ENCODE measurements around the gene PAGR1. TPM values are rescaled to one million over a fixed set of nuclear protein-coding genes. Genes with fewer than 3 reads are reported as not detected.
A peak's percentile ranks its signal among the peaks of the same experiment; 100 is the strongest.
"Not testable (repeated sequence)": the region's sequence is repeated elsewhere in the genome, so short reads cannot be mapped to it uniquely, and the experiment has no call there.

The PAGR1 gene
- total RNA-seq, 1 experiment from 2014 or later, result 25.8 TPM

DNA sequence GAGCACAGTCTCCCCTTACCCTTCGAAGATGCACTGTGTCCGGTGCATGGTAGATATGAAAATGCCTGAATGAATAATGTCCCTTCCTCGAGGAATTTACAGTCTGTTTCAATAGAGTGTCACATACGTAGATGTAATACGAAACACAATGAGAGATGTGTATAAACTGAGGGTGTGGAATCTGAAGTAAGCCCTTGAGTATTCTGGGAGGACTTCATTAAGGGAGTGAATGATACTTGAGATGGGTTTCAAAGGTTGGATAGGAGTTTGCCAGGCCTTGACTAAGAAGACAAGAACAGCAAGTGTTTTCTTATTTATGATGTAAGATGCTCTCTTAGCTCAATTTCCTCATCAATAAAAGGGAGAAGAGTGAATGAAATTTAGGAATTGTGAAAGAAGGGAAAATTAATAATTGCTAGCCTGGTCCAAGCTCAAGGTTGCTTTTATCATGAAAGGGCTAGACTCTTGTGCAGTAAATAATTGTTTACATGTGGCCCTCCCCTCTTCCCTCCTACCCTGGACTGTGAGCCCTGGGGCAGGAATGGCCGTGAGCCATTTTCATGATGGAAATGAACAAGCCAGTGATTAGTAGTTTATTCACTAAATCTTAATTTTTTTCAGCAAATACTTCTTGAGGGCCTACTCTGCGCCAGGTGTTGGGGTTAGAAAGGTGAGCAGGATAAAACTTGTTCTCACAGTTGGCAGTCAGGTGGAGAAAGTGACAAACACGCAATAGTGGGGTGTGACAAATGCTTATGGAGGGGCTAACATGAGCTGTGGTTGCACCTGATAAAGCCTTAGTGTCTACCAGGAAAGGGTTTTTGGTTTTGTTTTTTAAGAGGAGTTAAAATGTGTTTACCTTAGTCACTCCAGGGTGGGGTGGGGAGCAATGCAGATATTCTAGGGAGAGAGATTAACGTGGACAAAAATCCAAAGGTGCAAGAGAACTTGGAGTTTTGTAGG, 23.8 kb upstream of the PAGR1 start:
- peak; percentile 68 for DNase-seq (ENCODE audit: extremely low read depth, low read depth)

DNA sequence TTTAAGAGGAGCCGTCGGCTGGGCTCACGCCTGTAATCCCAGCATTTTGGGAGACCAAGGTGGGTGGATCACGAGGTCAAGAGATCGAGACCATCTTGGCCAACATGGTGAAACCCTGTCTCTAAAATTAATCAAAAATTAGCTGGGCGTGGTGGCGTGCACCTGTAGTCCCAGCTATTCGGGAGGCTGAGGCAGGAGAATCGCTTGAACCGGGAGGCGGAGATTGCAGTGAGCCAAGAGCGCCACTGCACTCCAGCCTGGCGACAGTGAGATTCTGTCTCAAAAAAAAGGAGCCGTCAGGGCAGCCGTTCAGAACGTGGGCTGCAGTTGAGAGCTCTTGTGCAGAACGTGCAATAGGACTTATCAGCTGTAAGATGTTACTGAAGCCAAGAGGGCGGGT, 22.8 kb upstream of the PAGR1 start:
- not testable (repeated sequence) for DNase-seq (ENCODE audit: extremely low read depth, low read depth)

DNA sequence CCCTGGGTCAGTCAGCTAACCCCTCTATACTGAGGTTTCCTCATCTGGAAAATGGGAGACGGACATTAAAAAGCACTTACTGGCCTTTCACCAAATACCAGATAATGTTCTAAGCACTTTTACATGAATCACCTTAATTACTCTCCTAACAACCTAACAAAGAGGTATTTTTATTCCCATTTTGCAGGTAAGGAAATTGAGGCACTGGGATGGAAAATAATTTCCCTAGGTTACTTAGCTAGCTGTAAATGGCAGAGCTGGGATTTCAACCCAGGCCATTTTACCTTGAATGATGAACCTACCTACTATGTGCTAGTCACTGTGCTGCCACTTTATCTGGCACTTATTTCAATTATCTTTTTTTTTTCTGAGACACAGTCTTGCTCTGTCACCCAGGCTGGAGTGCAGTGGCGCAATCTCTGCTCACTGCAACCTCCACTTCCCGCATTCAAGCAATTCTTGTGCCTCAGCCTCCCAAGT, 21.7 kb upstream of the PAGR1 start:
- DNase-seq (ENCODE audit: extremely low read depth, low read depth), result no peak

DNA sequence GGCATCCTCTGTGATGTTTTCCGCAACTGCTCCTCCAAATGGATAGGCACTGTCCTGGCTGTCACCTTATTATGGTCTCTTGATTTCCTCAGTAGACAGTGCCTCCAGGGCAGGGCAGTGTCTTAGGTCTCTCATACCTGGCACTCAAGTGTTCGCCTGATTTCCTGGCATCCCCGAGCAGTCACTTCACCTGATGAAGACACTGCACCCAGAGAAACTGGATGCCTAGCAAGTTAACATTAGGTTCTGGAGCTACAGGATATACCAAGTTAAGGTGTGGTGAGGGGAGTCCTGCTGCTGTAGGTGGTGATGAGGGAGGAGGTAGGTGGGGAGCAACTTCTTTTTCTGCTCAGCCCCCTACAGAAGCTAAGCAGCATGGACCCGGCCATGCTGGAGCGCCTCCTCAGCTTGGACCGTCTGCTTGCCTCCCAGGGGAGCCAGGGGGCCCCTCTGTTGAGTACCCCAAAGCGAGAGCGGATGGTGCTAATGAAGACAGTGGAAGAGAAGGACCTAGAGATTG, 13.5 kb upstream of the PAGR1 start:
- no peak for DNase-seq (ENCODE audit: extremely low read depth, low read depth)

DNA sequence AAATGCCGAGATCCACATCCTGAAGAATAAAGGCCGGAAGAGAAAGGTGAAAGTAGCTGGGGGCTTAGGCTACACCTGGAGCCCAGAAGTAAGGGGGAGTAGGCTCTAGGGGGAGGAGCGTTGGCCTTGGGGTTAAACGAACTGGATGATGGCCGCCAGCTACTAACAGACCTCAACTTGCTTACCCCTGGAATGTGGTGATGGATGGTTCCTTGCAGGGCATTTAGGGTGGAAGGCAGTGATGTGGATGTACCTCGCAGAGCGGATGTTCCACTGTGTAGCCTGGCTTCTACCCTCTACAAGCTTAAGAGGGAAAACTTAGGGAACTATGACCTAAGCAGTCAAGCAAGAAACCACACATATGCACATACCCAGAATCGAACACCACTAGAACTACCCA, 11.9 kb upstream of the PAGR1 start:
- no peak for DNase-seq (ENCODE audit: extremely low read depth, low read depth)

DNA sequence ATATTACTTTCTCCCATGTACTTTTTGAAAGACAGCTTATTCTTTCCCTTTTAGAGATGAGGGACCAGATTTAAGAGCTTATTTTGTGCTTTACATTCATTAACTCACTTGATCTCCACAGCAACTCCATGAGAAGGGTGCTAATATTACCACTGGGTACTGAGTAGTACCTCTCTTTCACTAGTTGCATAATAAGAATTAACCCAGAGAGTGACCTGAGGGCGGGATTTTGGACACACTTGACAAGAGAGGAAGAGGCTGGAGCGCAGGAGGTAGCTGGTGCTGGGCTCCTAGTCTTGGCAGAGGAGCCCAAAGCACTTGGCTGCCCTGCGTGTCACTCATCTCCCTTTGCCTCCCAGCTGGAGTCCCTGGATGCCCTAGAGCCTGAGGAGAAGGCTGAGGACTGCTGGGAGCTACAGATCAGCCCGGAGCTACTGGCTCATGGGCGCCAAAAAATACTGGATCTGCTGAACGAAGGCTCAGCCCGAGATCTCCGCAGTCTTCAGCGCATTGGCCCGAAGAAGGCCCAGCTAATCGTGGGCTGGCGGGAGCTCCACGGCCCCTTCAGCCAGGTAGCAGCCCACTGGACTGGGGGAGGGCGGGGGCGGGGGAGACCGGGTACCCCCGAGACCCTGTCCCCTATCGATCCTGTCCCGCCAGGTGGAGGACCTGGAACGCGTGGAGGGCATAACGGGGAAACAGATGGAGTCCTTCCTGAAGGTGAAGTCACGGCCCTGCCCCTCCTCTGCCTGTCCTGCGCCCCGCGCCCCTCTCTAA, 11.3 kb upstream of the PAGR1 start:
- DNase-seq (ENCODE audit: extremely low read depth, low read depth), result no peak

DNA sequence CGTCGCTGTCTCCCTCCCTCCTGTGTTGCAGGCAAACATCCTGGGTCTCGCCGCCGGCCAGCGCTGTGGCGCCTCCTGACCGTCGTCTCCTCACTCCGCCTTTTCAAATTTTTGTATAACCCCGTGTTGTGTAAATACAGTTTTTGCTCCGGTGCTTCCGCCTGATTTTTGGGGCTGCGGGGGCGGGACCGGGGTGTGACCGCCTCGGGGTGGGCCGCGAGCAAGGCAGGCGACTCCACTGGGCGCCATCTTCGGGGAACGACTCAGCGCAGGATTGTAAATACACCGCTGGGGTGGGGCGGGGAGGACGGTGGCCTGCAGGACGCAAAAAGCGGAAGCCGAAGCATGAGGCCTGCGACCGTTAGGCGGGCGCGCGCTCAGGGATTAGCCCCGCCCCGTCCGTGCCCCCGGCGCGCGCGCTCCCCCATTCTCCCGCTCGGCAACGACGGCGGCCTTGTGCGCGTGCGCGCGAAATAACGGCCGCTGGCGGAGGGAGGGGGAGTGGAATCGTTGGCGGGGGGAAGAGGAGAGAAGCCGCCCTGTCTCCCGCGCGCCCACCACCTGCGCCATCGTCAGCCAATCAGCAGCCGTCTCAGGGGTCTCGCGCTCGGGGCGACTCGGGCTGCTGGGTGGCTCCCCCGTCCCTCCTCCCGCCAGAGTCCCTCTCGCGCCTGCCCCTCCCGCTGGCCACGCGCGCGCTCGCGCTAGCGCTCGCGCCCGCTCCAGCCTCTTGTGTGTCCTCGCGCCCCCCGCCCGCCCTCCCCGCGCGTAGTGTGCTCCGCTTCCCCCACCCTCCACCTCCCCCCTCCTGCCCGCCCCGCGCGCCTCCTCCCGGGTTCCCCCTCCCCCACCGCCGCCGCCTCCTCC, 10.5 kb upstream of the PAGR1 start:
- peak; percentile 94 for DNase-seq (ENCODE audit: extremely low read depth, low read depth)

DNA sequence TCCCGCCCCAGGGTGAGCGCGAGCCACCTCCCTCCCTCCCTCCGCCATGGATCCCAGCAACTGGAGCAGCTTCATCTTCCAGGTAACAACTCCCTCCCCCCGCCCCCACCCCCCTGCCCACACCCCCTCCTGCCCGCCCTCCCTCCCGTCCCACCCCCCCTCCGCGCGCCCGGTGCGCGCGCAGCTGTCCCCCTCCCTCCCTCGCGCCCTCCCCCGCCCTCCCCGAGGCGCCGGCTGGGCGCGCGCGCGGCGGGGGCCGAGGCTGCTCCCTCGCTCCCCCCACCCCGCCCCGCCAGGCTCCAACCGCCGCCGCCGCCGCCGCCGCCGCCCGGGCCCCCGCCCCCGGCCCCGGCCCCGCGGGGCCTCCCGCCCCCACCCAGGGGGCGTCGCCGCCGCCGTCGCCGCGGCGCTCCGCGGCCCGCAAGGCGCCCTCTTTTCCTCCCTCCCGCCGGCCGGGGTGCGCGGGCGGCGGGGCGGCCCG, 9.8 kb upstream of the PAGR1 start, which contains the start of gene MAZ:
Gene MAZ (plus strand): TSS at position 431 of the 481 bp plus-strand sequence. CDS start 173 bp downstream, outside the sequence.
- no peak for DNase-seq (ENCODE audit: extremely low read depth, low read depth)

DNA sequence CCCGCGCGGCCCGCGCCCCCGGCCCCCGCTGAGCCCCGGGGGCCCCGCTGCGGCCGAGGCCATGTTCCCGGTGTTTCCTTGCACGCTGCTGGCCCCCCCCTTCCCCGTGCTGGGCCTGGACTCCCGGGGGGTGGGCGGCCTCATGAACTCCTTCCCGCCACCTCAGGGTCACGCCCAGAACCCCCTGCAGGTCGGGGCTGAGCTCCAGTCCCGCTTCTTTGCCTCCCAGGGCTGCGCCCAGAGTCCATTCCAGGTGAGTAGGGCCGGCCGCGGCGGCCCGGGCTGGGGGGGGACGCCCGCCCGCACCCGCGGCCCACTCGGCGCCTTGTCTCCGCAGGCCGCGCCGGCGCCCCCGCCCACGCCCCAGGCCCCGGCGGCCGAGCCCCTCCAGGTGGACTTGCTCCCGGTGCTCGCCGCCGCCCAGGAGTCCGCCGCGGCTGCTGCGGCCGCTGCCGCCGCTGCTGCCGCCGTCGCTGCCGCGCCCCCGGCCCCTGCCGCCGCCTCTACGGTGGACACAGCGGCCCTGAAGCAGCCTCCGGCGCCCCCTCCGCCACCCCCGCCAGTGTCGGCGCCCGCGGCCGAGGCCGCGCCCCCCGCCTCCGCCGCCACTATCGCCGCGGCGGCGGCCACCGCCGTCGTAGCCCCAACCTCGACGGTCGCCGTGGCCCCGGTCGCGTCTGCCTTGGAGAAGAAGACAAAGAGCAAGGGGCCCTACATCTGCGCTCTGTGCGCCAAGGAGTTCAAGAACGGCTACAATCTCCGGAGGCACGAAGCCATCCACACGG, 9.1 kb upstream of the PAGR1 start:
- DNase-seq (ENCODE audit: extremely low read depth, low read depth), result no peak

DNA sequence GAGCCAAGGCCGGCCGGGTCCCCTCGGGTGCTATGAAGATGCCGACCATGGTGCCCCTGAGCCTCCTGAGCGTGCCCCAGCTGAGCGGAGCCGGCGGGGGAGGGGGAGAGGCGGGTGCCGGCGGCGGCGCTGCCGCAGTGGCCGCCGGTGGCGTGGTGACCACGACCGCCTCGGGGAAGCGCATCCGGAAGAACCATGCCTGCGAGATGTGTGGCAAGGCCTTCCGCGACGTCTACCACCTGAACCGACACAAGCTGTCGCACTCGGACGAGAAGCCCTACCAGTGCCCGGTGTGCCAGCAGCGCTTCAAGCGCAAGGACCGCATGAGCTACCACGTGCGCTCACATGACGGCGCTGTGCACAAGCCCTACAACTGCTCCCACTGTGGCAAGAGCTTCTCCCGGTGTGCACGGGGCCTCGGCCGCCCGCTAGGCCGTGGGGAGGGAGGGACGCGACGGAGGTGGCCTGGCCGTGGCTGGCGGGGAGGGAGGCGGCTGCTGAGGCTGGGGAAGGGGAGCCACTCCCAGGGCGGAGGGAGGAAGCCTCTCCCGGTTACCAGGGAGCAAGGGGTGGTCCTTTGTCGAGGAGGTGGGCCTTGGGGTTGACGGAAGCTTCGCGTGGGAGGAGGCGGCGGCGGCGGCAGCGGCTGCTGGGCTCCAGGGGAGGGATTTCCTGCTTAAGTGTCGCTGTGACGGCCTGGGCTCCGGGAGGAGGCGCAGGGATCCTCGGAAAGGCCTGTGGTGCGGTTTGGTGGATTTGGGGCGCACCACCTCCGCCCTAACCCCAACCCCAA, 8.3 kb upstream of the PAGR1 start:
- DNase-seq (ENCODE audit: extremely low read depth, low read depth), result peak; percentile 89

DNA sequence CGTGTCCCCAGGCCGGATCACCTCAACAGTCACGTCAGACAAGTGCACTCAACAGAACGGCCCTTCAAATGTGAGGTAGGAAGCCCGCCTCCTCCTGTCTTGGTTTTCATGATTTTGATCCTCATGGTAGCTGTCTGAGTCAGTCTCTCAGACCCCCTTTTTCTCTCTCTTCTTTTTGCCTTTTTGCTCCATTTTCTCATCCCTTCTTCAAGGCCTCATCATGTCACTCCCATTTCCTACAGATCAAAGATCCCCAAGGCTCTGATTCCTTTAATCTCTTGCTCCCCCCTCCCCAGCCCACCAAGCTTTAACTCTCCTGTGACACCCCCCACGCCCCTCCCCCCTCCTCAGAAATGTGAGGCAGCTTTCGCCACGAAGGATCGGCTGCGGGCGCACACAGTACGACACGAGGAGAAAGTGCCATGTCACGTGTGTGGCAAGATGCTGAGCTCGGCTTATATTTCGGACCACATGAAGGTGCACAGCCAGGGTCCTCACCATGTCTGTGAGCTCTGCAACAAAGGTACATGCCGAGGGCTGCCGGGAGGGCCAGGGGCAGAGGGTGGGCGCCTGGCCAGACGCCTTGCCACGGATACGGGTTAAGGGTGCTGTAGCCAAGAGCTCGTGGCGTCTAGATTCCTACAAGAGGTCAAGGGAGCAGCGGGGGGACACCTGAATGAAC, 7.6 kb upstream of the PAGR1 start:
- no peak for DNase-seq (ENCODE audit: extremely low read depth, low read depth)

DNA sequence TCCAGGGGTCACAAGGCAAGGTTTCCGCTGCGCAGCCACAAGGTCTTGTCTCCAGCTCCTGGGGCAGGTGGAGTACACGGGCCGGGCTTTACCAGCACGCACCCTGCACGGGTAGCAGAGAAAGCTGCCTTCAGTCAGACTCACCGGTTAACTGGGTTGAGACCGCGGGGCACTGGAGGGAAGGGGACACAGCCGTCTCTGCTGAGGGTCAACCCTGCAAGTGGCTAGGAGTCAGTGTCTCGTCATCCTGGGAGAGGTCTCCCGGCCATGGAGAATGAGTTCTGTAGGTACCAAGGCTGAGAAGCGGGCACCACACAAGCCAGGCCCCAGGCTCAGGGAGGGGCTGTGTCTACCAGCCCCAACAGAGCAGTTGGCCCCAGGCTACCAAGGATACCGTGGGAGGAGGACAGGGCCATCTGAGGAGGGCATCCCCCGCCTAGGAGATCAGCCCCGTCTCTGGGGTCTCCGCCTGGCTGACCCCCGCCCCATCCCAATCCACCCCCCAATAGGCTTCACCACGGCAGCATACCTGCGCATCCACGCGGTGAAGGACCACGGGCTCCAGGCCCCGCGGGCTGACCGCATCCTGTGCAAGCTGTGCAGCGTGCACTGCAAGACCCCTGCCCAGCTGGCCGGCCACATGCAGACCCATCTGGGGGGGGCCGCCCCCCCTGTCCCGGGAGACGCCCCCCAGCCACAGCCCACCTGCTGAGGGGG, 6.8 kb upstream of the PAGR1 start:
- DNase-seq (ENCODE audit: extremely low read depth, low read depth), result no peak

DNA sequence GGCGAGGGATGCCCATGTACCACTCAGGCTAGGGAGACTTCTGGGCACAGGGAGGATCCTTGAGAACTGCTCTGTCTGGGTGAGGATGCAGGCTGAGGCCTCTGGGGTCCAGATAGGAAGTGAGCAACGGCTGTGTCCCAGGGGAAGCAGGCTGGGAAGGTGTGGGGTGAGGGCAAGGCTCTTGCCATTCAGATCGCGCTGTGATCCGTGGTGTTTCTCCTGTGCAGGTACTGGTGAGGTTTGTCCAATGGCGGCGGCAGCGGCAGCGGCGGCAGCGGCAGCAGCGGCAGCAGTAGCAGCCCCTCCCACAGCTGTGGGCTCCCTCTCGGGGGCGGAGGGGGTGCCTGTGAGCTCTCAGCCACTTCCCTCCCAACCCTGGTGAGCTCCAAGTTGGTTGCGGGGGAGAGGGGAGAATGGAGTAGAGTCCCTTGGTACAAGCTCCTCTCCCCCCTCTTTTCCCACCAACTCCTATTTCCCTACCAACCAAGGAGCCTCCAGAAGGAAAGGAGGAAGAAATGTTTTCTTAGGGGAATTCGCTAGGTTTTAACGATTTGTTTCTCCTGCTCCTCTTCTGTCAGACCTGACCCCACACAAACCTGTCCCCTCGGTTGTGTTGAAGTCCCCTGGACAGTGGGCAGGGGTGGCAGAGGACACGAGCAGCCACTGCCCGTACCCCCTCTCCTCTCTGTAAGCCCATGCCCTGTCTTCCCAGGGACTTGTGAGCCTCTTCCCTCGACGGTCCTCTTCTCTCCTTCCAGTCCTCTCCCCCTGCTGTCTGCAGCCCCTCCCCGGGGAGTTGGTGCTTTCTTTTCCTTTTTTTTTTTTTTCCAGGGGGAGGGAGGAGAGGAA, 5.9 kb upstream of the PAGR1 start:
- no peak for DNase-seq (ENCODE audit: extremely low read depth, low read depth)

DNA sequence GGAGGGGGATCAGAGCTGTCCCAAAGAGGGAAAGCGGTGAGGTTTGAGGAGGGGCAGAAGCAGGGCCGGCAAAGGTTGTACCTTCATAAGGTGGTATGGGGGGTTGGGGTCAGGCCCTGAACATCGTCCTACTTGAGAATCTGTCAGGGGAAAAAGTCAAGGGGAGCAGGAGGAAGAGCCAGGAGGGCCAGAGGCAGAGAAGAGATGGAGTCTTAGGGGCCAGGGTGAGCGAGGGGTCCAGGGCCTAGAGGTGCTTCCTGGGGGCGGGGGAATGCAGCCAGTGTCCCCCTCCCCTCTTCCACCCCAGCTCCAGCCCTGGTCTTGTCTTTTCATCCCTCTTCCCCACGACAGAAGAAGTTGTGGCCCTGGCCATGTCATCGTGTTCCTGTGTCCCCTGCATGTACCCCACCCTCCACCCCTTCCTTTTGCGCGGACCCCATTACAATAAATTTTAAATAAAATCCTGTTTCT, 5.2 kb upstream of the PAGR1 start:
- no peak for DNase-seq (ENCODE audit: extremely low read depth, low read depth)

DNA sequence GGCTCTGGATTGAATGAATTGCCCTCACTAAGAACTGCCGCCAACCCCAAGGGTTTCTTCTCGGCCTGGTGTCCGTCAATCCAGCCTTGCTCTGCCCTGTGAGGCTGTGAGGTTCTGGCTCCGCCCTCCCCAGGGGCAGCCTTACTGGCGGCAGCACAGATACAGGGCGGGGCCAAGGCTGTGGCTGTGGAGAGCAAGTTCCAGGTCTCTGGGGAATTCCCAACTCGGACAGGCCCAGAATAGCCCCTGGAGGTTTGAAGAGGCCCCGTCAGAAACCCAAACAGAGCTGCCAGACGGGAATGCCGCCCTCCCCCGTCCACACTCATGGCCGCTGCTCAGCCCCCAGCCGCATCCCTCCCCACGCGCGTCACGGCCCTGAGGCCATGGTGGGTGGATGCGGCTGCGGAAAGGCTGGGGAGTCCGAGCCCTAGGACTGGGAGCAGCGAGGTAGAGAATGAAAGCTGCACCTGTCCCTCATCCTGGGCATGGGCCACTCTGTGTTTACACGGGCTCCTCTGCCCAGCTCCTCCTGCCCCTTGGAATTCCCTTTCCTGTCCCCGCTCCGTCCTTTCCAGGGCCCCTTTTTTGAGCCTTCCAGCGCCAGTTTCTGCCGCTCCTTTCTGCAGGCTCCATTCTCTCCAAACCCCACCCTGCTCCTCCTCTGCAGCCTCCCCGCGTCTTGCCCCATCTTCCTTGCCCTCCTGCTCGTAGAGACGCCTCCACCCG, 4.6 kb upstream of the PAGR1 start:
- DNase-seq (ENCODE audit: extremely low read depth, low read depth), result peak; percentile 96
